HepG2 (cell line): Measurements from ENCODE around the gene ZSWIM5. TPM values are rescaled to one million over a fixed set of nuclear protein-coding genes. Genes with fewer than 3 reads are reported as not detected.
A peak's percentile ranks its signal among the peaks of the same experiment; 100 is the strongest.

ENCODE experiments used
- ERF ChIP-seq: IDR thresholded peaks from 2 replicates; pipeline ENCODE4 v1.6.1; 2018; ENCODE audit warnings: missing biosample characterization, missing genetic modification reagents
- MIER3 ChIP-seq: IDR thresholded peaks from 2 replicates; pipeline ENCODE4 v1.6.1; 2016; ENCODE audit warnings: missing compliant biosample characterization, borderline replicate concordance
- MLX ChIP-seq: IDR thresholded peaks from 2 replicates; pipeline ENCODE4 v1.6.1; 2016
- NCOR1 ChIP-seq: fragments of 200-600 bp; sonication (generic); IDR thresholded peaks from 2 replicates; pipeline ENCODE4 v1.7.0; 2017; ENCODE audit warnings: antibody characterized with exemption, low read length, borderline replicate concordance
- STAG1 ChIP-seq: sonication (generic); formaldehyde crosslinking; IDR thresholded peaks from 2 replicates; pipeline ENCODE4 v1.4.0; 2020; ENCODE audit warnings: missing genetic modification reagents
- ZFP90 ChIP-seq: sonication (generic); formaldehyde crosslinking; IDR thresholded peaks from 2 replicates; pipeline ENCODE4 v1.8.0; 2022; ENCODE audit warnings: missing genetic modification reagents, mild to moderate bottlenecking, inconsistent platforms, borderline replicate concordance
- ZGPAT ChIP-seq: IDR thresholded peaks from 2 replicates; pipeline ENCODE4 v1.6.1; 2016; ENCODE audit warnings: mild to moderate bottlenecking
- ZNF225 ChIP-seq: sonication (generic); formaldehyde crosslinking; IDR thresholded peaks from 2 replicates; pipeline ENCODE4 v1.4.0; 2020; ENCODE audit warnings: mild to moderate bottlenecking, missing genetic modification reagents
- ZNF574 ChIP-seq: sonication (generic); formaldehyde crosslinking; IDR thresholded peaks from 2 replicates; pipeline ENCODE4 v1.4.0; 2020; ENCODE audit warnings: missing genetic modification reagents
- ZNF609 ChIP-seq: sonication (generic); formaldehyde crosslinking; IDR thresholded peaks from 2 replicates; pipeline ENCODE4 v1.4.0; 2020; ENCODE audit warnings: mild to moderate bottlenecking, missing genetic modification reagents, borderline replicate concordance
- polyA plus RNA-seq, 8 experiments: library from polyadenylated mRNA; depleted of rRNA in 3 of 8; stranded (reverse) in 7 of 8; unstranded in 1 of 8; fragments of >200 nt; fragmentation: Illumina TruSeq in 4 of 8; extraction: Trizol in 4 of 8; gene quantifications; 2 replicates each; pipeline versions ENCODE4 v1.2.1 to v1.2.3, GENCODE V29; 2011 to 2016; ENCODE audit warnings: low read depth in 4 of 8, missing spikeins in 1 of 8, mixed read lengths in 1 of 8; ENCODE audit not compliant: insufficient read depth in 1 of 8
- total RNA-seq, 5 experiments: library from RNA; depleted of rRNA; stranded (reverse); fragments of >200 nt; fragmentation: Illumina TruSeq; extraction: Trizol; gene quantifications; 2 replicates each; pipeline ENCODE4 v1.2.3, GENCODE V29; 2016; ENCODE audit warnings: low read depth in 1 of 5
- TF ChIP-seq, protein P1 (sequence below): sonication (generic); formaldehyde crosslinking; IDR thresholded peaks from 2 replicates; pipeline ENCODE4 v1.4.0; 2020; ENCODE audit warnings: missing genetic modification reagents
- TF ChIP-seq, protein P2 (sequence below): sonication (generic); formaldehyde crosslinking; IDR thresholded peaks from 2 replicates; pipeline ENCODE4 v1.4.0; 2020; ENCODE audit warnings: mild to moderate bottlenecking, missing genetic modification reagents

Gene ZSWIM5
- total and polyA plus RNA-seq, 2 of the 13 experiments (the other 11 are each of a cell fraction or from before 2014, with no cell fraction given), result 11.0 to 20.6 TPM

DNA sequence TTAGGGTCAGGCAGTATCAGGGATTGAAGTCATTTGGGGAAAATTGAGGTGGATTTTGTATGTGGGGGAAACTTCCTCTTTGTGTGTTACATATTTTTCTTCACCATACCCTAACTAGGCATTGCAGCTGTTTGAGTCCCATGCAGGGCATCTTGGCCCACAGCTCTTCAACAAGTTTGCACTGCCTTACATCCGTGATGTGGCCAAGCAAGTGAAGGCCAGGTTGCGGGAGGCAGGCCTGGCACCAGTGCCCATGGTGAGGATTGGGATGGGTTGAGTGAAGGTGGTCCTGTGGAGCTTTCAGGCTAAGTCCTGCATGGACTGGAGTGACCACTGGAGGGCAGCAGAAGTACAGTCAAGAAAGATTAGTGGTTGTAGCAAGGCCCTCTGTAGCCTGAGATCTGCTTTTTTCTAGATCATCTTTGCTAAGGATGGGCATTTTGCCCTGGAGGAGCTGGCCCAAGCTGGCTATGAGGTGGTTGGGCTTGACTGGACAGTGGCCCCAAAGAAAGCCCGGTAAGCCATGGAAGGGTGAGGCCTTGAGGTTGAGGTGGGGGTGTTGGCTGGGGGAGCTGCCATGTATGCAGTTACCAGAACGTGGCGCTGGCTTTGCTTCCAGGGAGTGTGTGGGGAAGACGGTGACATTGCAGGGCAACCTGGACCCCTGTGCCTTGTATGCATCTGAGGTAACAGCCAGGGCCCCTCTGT is 191.9 kb downstream of the ZSWIM5 start (continued):
- TF ChIP-seq, protein P1, sequence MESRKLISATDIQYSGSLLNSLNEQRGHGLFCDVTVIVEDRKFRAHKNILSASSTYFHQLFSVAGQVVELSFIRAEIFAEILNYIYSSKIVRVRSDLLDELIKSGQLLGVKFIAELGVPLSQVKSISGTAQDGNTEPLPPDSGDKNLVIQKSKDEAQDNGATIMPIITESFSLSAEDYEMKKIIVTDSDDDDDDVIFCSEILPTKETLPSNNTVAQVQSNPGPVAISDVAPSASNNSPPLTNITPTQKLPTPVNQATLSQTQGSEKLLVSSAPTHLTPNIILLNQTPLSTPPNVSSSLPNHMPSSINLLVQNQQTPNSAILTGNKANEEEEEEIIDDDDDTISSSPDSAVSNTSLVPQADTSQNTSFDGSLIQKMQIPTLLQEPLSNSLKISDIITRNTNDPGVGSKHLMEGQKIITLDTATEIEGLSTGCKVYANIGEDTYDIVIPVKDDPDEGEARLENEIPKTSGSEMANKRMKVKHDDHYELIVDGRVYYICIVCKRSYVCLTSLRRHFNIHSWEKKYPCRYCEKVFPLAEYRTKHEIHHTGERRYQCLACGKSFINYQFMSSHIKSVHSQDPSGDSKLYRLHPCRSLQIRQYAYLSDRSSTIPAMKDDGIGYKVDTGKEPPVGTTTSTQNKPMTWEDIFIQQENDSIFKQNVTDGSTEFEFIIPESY (CRISPR knock-in tag), result 0 out of 2 replicates have a peak, but pooled peaks have one; percentile 8
- TF ChIP-seq, protein P2, sequence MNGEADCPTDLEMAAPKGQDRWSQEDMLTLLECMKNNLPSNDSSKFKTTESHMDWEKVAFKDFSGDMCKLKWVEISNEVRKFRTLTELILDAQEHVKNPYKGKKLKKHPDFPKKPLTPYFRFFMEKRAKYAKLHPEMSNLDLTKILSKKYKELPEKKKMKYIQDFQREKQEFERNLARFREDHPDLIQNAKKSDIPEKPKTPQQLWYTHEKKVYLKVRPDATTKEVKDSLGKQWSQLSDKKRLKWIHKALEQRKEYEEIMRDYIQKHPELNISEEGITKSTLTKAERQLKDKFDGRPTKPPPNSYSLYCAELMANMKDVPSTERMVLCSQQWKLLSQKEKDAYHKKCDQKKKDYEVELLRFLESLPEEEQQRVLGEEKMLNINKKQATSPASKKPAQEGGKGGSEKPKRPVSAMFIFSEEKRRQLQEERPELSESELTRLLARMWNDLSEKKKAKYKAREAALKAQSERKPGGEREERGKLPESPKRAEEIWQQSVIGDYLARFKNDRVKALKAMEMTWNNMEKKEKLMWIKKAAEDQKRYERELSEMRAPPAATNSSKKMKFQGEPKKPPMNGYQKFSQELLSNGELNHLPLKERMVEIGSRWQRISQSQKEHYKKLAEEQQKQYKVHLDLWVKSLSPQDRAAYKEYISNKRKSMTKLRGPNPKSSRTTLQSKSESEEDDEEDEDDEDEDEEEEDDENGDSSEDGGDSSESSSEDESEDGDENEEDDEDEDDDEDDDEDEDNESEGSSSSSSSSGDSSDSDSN (CRISPR knock-in tag), result 0 out of 2 replicates have a peak, but pooled peaks have one; percentile 32
- TF ChIP-seq ZGPAT (0 out of 2 replicates have a peak, but pooled peaks have one; percentile 24), ZNF574 (CRISPR knock-in tag) (0 out of 2 replicates have a peak, but pooled peaks have one; percentile 10), MLX (CRISPR knock-in tag) (0 out of 2 replicates have a peak, but pooled peaks have one; percentile 44), STAG1 (CRISPR knock-in tag) (peak; percentile 99), NCOR1 (no peak), ZNF609 (no peak), MIER3 (CRISPR knock-in tag) (peak; percentile 27; the same call in 1 of the 2 replicates), ZFP90 (CRISPR knock-in tag) (no peak), ERF (CRISPR knock-in tag) (0 out of 2 replicates have a peak, but pooled peaks have one; percentile 62), ZNF225 (no peak)
